CMK (cell line): ENCODE results near the gene IPO4.

Experiments
- DNase-seq: peaks from one replicate; pipeline ENCODE4 v3.0.0-alpha.2; 2010; ENCODE audit warnings: low read depth

Gene IPO4

DNA sequence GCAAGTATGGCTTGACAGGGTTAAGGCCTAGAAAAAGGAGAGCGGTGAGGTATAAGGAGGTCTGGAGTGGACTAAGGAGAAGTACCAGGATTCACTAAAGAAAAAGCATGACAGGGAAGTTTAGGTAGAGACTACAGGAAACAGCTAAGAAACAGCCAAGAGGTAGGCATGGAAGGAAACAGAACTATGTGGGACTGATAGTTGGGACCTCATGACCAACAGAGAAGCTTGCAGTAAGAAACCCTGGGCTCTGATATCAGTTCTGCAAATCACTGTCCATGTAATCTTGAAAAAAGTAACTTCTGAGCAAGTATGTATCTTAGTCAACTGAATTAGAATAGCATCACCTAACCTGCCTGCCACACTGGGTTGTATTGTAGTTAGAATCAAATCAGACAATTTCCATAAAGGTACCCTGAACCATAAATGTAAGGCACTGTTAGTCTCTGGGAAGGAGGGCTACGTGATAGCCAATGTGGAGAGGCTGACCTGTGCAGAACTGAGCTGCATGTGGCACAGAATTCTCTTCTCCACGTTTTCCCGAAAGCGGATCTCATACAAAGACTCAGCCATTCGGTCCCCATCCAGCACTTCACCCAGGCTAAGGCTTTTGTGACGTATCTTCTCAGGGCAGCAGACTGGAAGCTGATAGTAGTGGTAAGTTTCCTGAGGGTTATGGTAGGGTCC, 5.7 kb upstream of the IPO4 start:
- DNase-seq, result no peak

DNA sequence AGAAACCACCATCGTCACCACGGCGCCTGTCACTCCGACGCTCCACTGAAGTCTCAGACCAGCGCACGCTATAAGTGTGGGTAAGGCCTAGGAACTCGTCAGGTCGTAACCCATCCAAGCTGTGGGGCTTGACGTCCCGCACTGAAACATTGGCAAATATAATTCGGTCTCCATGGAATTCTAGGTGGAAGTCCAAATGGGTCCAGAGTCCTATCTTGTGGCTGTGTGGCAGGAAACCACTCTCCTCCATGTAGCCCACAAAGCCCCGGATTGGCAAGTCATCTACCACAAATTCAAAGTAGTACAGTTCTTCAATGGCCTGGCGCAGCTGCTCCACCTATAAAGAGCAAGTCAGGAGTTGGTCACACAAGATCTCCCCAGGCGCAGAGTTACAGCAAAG, 4.3 kb upstream of the IPO4 start:
- no peak for DNase-seq

DNA sequence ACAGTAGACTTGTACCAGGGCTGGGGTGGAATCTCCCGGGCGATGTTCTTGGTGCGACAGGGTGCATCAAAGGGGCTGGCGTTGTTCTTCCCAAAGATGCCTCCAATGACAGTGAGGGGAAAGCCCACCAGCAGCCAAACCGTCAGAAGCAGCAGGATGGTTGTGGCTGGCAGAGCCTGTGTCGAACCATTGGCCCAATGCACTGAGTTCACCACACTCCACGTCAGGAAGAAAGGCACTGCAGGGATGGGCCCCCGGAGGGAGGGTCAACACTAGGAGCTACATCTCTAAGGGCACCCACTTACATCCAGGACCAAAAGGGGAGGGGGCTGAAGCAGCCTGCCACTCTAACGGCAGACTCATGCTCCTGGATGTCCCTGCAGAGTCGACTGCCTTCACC, 1.8 kb upstream of the IPO4 start:
- DNase-seq, result no peak

DNA sequence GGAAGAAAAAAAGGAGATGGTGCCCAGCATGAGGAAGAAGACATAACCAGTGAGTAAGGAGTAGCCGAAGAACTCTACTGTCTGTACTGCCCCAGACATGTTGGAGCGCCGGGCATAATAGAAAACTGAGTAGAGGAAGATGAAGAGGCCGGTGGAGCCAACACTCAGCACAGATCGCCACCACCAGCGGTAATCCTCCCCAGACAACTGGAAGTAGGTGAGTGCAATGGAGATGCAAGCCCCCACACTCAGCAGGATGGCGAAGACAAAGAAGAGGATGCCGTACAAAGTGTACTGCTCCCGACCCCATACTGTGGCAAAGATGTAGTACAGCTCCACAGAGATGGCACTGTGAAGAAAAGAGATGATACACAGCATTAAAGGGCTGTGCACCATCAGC, 844 bp upstream of the IPO4 start:
- DNase-seq, result no peak

DNA sequence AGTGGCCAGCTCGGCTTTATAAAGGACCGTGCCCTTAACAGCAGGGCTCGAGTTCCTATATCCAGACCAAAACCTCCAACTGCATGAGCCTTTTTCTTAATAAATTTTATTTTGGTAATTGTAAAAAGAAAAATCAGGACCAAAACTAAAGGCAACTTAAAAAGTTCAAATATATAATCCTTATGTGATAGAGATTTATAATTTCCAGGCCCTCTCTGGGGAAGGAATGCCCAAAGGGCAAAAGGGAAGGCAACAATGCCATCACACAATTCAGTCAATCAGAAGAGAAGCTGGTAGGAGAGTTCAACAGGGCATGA, 401 bp upstream of the IPO4 start:
- DNase-seq, result no peak

DNA sequence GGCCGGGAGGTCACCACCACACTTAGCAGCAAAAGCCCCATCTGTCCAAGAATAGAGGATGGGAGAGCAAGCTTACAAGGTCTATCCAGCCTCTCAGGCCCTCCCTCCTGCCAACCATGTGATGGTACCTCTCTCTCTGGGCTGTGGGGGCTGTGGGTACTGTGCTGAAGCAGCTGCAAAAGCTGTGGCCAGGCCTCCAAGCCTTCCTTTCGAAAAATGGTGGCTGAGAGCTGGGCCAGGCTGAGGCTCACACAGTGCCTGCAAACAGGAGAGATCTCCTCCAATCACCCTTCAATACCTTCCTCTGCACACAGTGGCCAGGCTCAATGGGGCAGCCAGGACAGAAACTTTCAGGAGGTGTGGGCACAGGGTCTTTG, 1.1 kb downstream of the IPO4 start:
- no peak for DNase-seq

DNA sequence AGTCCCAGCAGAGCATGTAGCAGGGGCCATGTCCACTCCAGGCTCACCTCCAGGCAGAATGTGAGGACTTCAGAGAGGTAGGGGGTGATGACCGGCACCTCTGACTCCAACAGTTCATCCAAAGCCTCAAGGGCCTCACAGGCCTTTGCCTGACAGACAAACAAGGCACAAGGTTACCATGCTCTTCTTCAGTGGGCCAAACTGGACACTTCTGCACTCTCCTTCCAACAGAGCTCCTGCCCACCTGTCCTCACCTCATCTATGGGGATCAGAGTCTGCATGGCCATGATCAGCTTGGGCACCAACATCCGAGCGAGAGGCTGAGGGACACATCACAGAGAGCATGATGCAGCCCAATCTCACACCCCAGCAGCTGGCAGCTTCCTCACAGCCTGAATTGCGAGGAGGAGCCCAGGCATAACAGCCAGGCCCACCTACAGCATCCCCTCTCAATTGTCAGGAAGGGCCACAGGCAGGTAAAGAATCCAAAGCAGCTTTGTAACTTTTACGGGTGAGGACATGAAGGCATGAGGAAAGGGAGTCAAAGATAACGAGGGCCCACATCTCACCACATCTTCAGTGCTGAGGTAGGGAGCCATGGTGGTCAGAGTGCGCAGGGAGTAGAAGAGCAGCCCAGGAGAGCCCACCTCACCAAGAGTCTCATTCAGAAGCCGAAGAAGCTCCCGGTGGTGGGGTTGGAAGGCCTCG, 1.6 kb downstream of the IPO4 start:
- DNase-seq, result no peak

DNA sequence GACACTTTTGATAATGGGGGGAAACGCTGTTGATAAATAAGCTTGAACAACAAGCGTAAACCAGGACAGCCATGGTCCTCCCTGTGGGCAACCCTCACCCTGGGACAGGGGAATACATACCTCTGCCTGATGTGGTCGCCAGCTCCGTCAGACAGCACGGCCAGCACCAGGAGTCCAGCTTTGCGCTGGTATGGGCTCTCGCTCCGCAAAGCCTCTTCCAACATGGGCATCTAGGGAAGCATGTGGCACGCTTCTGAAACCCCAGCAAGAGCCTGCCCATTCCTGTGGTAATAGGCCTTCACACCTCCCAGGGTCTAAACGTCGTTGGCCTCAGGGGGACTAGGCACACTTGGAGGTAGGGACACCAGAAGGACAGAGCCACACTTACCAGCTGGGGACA, 2.9 kb downstream of the IPO4 start:
- DNase-seq, result no peak

DNA sequence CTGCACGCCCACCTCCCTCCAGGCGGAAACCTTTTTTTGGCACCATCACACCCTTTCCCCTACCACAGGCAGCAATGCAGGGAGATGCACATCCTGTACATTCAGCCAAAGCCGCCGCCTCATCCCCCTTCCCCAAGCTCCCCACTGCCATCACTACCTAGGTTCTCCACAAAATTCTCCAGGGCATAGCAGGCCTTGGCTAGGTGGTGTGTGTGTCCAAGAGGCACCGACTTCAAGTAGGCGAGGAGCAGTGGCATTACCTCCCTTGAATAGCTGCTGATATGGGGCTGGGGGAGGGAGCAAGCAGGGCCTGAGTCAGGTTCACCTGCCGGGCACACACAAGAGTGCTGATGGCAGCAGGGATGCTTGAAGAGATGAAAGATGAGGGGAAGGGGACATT, 3.6 kb downstream of the IPO4 start:
- no peak for DNase-seq

DNA sequence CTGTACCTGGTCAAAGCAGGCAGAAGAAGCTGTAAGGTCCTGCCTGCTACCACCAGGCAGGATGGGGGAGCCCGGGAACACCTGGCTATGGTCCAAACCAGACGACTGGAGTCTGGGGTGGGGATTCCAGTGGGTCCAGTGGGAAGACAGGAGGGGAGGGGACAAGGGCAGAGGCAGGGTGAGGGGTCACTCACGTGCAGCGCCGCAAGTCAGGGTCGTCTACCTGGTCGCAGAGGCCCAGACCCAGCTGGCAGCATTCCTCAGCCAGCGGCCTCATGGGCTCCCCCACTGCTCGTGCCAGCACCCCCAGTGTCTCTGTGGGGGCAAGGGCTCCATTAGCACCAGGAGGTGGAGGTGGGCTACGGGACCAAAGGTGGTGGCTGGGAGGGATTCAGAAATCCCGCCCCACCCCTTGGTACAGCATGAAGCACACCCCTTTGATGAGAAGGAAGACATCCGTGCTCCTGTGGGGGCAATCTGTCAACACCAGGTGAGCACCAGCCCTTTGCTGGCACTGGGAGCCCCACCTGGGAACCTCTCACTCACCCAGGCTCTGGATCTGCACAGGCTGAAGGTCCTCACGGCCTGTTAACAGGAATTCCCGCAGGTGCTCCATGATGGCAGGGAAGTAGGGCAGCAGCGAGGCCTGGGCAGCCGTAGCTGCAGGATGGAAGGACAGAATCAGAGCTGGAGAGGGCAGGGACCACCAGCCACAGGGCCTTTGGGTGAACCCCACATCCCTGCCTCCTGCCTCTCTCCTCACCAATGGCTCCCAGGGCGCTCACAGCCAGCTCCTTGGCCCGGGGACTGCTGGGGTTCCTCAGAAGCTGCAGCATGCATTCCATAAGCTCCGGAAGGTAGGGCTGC, 4.3 kb downstream of the IPO4 start:
- no peak for DNase-seq

DNA sequence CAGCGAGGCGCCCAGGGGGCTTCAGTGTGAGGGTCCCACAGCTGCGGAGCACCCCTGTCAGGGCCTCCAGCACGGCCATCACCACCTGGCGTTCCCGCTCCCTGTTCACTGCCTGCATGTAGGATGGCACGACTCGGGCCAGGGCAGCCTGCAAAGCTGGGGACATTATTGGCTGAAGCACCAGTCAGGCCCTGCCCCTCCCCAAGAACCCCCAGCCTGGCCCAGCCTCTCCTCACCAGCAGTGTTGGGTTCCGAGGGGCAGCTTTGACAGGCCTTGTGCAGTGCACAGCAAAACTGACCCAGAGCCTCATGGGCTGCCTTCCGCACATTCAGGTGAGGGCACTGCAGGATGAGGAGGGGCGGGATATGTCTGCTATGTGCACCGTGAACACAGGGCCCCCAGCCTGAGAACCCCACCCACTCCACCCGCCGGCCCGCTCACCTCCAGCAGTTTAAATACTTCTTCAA, 5.6 kb downstream of the IPO4 start:
- DNase-seq, result no peak

DNA sequence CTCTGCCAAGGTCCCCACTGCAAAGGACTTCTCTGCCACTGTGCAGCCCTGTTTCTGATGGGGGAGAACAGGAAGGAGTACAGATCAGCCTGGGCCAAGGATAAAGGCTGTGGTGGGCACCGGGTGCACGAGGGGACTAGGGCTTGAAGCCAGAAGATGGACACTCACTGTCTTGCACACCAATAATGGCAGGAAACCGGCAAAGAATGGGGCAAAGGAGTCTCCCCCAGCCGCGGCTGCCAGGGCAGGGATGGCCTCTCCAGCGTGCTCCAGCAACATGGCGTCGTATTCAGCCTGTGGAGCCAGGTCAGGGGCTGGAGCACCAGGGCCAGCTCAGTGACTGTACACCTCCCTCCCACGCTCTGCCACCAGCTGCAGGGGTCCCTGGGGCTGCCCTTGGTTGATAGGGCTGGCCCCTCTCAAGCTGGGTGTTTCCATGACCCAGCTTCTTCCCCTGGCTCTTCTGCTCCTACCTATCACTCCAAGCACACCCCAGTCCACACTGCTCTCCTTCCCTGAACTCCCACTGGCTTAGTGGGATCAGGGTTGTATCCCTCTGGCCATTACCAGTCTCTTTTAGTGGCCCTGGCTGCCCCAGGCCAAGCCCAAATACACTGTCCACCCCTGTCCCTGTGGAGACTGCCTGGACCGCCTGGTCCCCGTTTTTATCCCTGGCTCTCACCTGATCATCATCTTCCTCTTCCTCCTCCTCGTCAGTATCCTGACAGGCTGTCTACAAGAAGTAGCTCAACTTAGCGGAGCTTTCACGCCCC, 6.3 kb downstream of the IPO4 start:
- no peak for DNase-seq

DNA sequence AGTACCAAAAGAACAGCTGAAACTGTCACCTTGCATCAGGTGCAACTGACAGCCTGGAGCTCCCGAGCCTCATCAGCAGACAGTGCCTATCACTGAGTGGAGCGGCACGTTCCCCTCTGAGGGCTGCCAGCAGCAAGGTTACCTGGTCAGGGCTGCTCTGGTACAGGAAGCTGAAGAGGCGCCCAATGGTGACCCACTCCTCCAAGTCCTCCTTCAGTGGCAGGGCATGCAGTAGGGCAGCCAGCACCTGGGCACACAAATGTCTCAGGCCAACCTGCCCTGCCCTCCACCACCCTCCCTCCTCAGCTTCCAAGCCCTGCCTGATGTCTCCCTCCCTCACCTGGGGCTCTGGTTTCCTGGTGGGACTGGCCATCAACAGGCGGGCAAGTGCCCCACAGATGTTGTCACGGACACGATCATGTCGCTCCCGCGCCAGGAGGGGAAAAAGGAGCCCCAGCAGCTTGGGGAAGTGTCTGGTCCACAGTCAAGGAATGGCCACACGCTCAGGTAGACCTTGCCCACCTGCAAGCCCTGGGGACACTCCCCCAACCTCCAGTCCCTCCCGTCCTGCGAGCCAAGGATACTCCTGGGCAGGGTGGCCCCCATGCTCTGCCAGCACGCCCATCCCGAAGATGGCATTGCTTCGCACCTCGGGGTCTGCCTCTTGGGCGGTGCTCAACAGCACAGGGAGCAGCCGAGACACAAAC, 7.1 kb downstream of the IPO4 start:
- no peak for DNase-seq

DNA sequence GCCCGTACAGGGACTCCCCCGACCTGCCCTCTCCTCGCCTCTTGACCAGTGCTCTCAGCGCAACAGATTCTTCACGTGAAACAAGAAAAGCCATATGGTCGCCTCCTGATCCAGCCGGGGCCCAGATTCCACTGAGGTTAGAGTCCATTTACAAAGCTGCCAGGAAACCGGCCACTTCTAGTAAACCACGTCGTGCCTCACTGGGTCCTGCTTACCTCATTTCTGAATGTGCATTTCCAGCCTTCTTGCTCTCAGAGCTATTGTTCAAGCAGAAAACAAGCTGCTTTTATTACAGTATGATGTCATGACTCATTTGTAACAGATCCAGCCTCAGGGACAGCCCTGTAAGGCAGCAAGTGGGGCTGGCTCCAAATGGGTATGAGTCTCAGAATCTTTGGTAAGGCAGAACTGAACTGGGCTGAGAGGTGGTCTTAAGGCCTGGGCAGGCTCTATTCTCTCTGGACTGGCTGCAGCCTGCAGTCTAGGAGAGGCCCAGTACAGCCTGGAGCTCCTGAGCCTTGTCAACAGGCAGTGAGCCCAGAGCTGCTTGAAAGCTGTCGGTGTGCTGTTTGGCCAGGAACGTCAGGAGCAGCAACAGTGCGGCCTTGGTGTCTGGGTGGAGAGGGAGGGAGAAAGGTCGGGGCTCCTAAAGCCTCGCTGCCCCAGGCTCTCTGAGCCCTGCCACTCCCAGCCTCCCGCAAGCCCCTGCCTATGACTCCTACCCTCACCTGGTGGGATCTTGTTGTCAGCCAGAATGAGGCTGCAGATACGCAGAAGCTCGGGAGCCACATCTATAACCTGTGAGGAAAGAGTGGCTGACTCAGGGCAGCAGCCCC, 8.4 kb downstream of the IPO4 start:
- no peak for DNase-seq

DNA sequence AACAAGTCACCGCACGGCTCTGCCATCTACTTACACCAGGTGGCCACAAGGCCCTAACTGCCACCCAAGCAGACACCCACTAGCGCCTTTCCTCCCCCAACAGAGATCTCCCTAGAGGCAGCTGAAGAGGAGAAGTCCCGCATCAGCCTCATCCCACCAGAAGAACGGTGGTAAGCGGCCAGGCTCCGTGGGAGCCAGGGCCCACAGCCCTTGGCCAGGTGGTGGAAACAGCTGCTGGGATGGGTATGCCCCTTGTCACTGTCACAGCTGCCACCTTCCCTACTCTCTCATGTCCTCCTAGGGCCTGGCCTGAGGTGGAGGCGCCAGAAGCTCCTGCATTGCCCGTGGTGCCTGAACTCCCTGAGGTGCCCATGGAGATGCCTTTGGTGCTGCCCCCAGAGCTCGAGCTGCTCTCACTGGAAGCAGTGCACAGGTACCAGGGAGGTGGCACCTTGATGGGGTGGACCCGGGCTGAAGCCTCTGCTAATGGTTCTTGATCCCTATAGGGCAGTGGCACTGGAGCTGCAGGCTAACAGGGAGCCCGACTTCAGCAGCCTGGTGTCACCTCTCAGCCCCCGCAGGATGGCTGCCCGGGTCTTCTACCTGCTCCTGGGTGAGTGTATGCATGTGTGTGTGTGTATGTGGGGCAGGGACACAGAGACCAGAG, 9.2 kb downstream of the IPO4 start:
- DNase-seq, result no peak

DNA sequence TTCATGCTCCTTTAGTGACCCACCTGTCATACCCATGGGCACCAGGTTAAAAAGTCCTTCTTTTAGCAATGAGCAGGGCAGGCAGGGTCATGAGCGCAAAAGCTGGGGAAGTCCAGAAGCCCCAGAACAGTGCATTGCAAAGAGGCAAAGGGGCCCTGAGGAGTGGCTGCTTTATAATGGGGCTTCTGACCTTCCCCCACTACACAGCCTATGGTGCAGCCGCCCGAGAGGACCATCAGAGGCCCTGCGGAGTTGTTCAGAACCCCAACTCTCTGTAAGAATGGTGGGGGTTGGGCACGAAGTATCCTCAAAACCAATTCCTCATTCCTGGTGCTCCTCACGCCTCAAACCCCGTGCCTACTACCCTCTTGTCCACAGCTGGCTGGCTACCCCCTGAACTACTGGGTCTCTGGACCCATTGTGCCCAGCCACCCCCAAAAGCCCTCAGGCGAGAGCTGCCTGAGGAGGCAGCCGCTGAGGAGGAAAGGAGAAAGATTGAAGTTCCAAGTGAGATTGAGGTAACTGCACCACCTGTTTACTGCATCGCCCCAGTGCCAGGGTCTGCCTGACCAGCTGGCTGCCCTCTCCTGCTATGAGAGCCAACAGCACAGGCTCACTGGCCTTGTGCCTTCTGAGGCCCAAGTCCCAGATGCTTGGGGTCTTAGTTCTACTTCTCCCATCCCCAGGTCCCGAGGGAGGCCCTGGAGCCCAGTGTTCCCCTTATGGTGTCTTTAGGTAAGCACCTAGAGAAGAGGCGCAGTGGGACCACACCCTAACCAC, 10.0 kb downstream of the IPO4 start:
- no peak for DNase-seq

DNA sequence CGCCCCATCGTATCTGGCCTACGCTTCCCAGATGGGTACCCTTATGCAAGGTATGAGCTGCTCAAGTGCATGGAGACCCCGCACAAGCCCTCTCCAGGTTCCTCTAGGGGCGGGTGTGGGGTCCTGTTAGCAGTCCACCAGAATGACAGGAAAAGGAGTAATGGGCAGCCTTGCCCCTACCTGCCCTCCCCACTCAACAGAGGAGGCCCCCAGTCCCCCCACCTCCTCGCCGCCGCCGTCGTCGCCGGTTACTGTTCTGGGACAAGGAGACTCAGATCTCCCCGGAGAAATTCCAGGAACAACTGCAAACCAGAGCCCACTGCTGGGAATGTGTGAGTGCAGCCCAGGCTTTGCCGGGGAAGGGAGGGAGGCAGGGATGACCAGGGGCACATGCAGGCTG, 10.7 kb downstream of the IPO4 start:
- no peak for DNase-seq

DNA sequence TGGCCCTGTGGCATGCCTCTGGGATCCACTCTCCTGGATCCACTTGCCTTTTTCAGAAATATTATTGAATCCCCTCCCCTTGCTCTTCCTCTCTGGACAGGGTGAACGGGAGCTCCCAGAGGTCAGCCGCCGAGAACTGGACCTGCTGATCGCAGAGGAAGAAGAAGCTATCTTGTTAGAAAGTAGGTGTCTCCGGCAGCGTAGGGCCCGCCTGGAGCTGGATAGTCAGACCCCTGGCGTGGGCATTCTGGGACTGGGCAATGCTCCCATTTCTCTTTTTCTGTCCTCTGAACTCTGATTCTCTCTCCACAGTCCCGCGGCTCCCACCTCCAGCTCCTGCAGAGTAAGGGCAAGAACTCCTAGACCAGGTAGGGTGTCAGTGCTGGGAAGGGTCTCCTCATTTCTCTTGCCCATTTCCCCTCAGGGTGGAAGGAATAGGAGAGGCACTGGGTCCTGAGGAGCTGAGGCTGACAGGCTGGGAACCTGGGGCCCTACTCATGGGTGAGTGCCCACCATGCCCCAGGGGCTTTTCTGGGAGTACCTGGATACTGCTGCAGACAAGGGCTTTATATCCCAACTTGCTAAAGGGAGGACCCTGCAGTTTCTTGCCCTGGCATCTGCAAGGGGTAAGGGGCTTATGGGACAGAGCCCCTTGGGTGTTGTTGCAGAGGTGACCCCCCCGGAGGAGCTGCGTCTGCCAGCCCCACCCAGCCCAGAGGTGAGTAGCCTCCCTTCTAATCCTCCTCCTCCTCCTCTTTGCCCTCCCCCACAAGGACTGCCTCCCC, 11.4 kb downstream of the IPO4 start:
- DNase-seq, result no peak

DNA sequence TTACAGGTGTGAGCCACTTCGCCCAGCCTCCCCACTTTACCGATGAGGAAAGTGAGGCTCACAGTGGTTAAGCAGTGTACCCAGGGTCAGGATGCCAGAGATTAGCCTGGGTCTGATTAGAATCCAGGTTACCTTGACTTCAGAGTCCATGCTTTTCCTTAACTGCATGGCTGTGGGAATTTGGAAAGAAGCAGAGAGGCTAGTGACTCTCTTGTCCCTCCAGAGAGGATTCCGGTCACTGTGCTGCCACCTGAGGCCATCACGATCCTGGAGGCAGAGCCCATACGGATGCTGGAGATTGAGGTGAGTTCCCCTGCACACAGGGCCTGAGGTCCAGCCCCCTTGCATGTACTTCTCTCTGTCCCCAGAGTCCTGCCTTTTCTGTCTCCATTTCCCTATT, 12.0 kb downstream of the IPO4 start:
- no peak for DNase-seq
